NCI-H146 (cell line): ENCODE data around the gene RRAS2.

ENCODE experiments used
- DNase-seq: peaks from one replicate; lab custom pipeline; 2025; lab: John Stamatoyannopoulos, UW

RRAS2 gene

GRCh38 chr11:14336507-14337503, 22.2 kb downstream of the RRAS2 start:
- no peak for DNase-seq

- no peak for DNase-seq
These were observed 23.3 kb downstream of the RRAS2 start for GRCh38 chr11:14335712-14336111.

- DNase-seq, result no peak
These were observed 24.1 kb downstream of the RRAS2 start for GRCh38 chr11:14334893-14335292.

GRCh38 chr11:14334192-14334591, 24.8 kb downstream of the RRAS2 start:
- DNase-seq, result no peak

GRCh38 chr11:14331476-14332136, 27.4 kb downstream of the RRAS2 start:
- DNase-seq, result no peak

GRCh38 chr11:14330881-14331280, 28.1 kb downstream of the RRAS2 start:
- DNase-seq, result no peak

- DNase-seq, result no peak
These were observed 29.3 kb downstream of the RRAS2 start for GRCh38 chr11:14329702-14330101.

GRCh38 chr11:14327116-14327515, 31.9 kb downstream of the RRAS2 start:
- no peak for DNase-seq

- no peak for DNase-seq
These were observed 35.8 kb downstream of the RRAS2 start for GRCh38 chr11:14323118-14323676.

- no peak for DNase-seq
These were observed 36.5 kb downstream of the RRAS2 start for GRCh38 chr11:14322510-14322909.

- no peak for DNase-seq
These were observed 39.0 kb downstream of the RRAS2 start for GRCh38 chr11:14320020-14320419.

- no peak for DNase-seq
These were observed 40.4 kb downstream of the RRAS2 start for GRCh38 chr11:14318581-14318981.

GRCh38 chr11:14317659-14318325, 41.2 kb downstream of the RRAS2 start:
- DNase-seq, result no peak

GRCh38 chr11:14315130-14315529, 43.9 kb downstream of the RRAS2 start:
- no peak for DNase-seq

GRCh38 chr11:14314127-14314526, 44.9 kb downstream of the RRAS2 start:
- DNase-seq, result no peak

GRCh38 chr11:14312736-14313438, 46.1 kb downstream of the RRAS2 start:
- no peak for DNase-seq

- DNase-seq, result no peak
These were observed 48.3 kb downstream of the RRAS2 start for GRCh38 chr11:14310679-14311078.

- DNase-seq, result no peak
These were observed 49.4 kb downstream of the RRAS2 start for GRCh38 chr11:14309425-14310192.

GRCh38 chr11:14308897-14309387, 50.0 kb downstream of the RRAS2 start:
- DNase-seq, result no peak

- DNase-seq, result no peak
These were observed 50.7 kb downstream of the RRAS2 start for GRCh38 chr11:14308114-14308896.
